Activated T-cell treated with anti-CD3 and anti-CD28 coated beads, Interleukin-2, amount 50 U/mL, for 72 hours (primary cell): ENCODE measurements around the gene ANKUB1. TPM values are rescaled to one million over a fixed set of nuclear protein-coding genes. Genes with fewer than 3 reads are reported as not detected.

Source experiments
- ATAC-seq, 2 donors: fragments of 150-1000 bp; cut with Tn5 transposase; replicated peaks in 1 of 2; 2 replicates each; pipeline ENCODE4 v1.10.0; 2021; ENCODE audit warnings: moderate library complexity in 2 of 2, mild to moderate bottlenecking in 1 of 2
- DNase-seq, 2 donors: peaks; one replicate each; pipeline ENCODE4 v3.0.0; 2021 to 2022; ENCODE audit warnings: mixed read lengths in 1 of 2
- H3K27ac Mint-ChIP-seq: one replicate; pipeline ENCODE4 v1.8.0; 2022; ENCODE audit warnings: mild to moderate bottlenecking, moderate library complexity, mixed read lengths
- H3K27me3 Mint-ChIP-seq: one replicate; pipeline ENCODE4 v1.8.0; 2022; ENCODE audit warnings: low read depth, mixed read lengths
- H3K36me3 Mint-ChIP-seq, 2 donors: one replicate each; pipeline ENCODE4 v1.8.0; 2022; ENCODE audit warnings: mixed read lengths in 2 of 2, mild to moderate bottlenecking in 1 of 2; ENCODE audit not compliant: insufficient read depth in 2 of 2
- H3K4me1 Mint-ChIP-seq: one replicate; pipeline ENCODE4 v1.8.0; 2022; ENCODE audit warnings: low read depth, mixed read lengths
- H3K4me3 Mint-ChIP-seq, 2 donors: one replicate each; pipeline ENCODE4 v1.8.0; 2022; ENCODE audit warnings: mild to moderate bottlenecking in 2 of 2, mixed read lengths in 2 of 2, moderate library complexity in 2 of 2
- H3K9me3 Mint-ChIP-seq, 2 donors: one replicate each; pipeline ENCODE4 v1.8.0; 2022; ENCODE audit warnings: mixed read lengths in 2 of 2
- total RNA-seq, 2 donors: library from RNA; stranded (reverse); gene quantifications; one replicate each; pipeline ENCODE4 v1.2.3, GENCODE V29; 2022

Gene ANKUB1
- total RNA-seq, 2 donors from 2014 or later: not detected

DNA sequence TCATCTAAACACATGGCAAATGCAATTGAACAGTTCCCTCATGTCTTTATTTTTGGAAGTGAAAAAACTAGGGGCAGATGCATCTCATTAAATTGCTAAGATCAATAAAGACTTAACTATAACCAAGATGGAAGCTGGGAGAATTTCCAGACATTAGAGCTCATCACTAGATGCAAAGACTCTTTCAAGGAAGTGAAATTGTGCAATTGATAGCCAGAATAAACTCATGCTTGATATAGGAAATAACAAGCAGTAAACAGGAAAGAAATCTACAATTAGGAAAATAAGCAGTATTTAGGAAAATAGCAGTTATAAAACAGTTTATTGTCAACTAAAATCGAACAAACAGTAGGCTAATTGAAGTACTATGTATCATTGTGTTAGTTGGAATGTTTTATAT, 8.8 kb upstream of the ANKUB1 start:
- ATAC-seq: no peak
- Mint-ChIP-seq H3K27ac (no peak overlapping the region), H3K4me1 (peaks cover under 1% of the 10 kb centered on the region), H3K36me3 (no peaks in the 10 kb centered on the region), H3K27me3 (peaks cover 27% of the 10 kb centered on the region), H3K9me3 (peaks cover 0 to 2% of the 10 kb centered on the region in 2 donors), H3K4me3 (no peak overlapping the region)
- no peak for DNase-seq

GRCh38 chr3:149800693-149801092, 8.3 kb upstream of the ANKUB1 start:
- Mint-ChIP-seq H3K4me1 (no peaks in the 10 kb centered on the region), H3K4me3 (no peak overlapping the region), H3K36me3 (no peaks in the 10 kb centered on the region), H3K9me3 (peaks cover 0 to 2% of the 10 kb centered on the region in 2 donors), H3K27me3 (peaks cover 22% of the 10 kb centered on the region), H3K27ac (no peak overlapping the region)
- DNase-seq (no peak), ATAC-seq (no peak)

- Mint-ChIP-seq H3K9me3 (peaks cover 0 to 2% of the 10 kb centered on the region in 2 donors), H3K27ac (no peak overlapping the region), H3K27me3 (peaks cover 22% of the 10 kb centered on the region), H3K36me3 (no peaks in the 10 kb centered on the region), H3K4me1 (no peaks in the 10 kb centered on the region), H3K4me3 (no peak overlapping the region)
- ATAC-seq (no peak), DNase-seq (no peak)
Measured at GRCh38 chr3:149796026-149796425, 3.7 kb upstream of the ANKUB1 start.

DNA sequence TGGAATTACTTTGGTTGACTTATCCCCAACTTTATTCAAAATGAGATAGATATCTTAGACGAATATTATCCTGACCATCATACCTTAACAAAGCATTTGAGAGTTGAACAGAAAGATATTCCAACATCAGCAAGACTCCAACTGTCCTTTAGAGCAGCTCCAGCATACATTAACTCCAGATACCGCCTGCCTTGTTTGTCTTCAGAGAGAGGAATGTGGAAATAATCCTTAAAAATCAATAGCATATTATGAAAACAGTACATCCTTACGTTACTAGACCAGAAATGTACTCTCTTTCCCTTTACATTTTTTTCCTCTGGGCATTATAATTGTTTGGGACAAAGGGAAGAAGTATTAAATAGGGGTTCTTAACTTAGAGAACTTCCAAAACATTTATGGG, 1.7 kb downstream of the ANKUB1 start:
- no peaks in the 10 kb centered on the region for H3K4me1 Mint-ChIP-seq
- no peak for DNase-seq
- peaks cover 0 to 1% of the 10 kb centered on the region in 2 donors for H3K9me3 Mint-ChIP-seq
- H3K27me3 Mint-ChIP-seq: peaks cover 20% of the 10 kb centered on the region
- ATAC-seq: no peak
- H3K4me3 Mint-ChIP-seq: no peak overlapping the region
- no peaks in the 10 kb centered on the region for H3K36me3 Mint-ChIP-seq
- H3K27ac Mint-ChIP-seq: no peak overlapping the region

DNA sequence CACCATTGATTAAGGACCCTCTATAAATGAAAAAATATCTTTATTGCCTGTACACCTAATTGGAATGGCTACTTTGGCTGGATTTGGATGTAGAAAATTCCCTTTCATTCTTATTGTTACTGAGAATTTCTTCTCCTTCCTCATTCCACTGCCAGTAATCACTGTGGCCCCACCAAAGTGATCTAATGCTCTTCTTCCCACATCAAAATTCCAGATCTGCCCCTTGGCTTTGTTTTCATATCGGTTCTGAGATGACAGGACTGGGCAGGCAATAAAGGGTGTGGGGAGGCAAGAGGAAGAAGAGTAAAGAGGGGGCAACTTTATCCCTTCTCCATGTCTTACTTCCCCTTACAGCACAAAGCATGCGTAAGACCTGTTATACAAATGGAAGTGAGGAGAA, 2.1 kb downstream of the ANKUB1 start:
- DNase-seq (no peak), ATAC-seq (no peak)
- no peaks in the 10 kb centered on the region for H3K4me1 Mint-ChIP-seq
- H3K4me3 Mint-ChIP-seq: no peak overlapping the region
- peaks cover 0 to 1% of the 10 kb centered on the region in 2 donors for H3K9me3 Mint-ChIP-seq
- H3K27me3 Mint-ChIP-seq: peaks cover 20% of the 10 kb centered on the region
- H3K36me3 Mint-ChIP-seq: no peaks in the 10 kb centered on the region
- H3K27ac Mint-ChIP-seq: no peak overlapping the region

- Mint-ChIP-seq H3K36me3 (no peaks in the 10 kb centered on the region), H3K9me3 (peaks cover 0 to 1% of the 10 kb centered on the region in 2 donors), H3K27me3 (peaks cover 23% of the 10 kb centered on the region), H3K4me1 (no peaks in the 10 kb centered on the region), H3K27ac (no peak overlapping the region), H3K4me3 (no peak overlapping the region)
- no peak for ATAC-seq
- DNase-seq: no peak
Measured at GRCh38 chr3:149784064-149784704, 8.2 kb downstream of the ANKUB1 start.

DNA sequence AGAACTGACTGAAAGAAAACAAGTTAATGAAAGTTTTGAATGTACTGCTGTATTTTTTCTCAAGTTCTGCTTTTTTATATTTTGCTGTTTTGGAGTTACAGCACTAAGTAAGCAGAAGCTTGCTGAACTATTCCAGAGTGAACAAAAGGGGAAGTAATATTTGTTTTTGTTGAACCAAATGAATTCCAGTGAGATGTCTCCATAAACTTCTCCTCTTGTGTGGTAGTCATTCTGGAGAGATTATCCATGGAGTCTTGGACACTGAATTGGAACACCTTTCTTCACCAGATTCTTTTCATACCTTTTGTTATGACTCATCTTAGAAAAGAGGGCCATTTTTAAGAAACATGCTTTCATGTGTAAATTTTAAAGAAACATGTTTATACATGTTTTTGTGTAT, 8.8 kb downstream of the ANKUB1 start:
- Mint-ChIP-seq H3K4me1 (no peaks in the 10 kb centered on the region), H3K4me3 (no peak overlapping the region), H3K36me3 (no peaks in the 10 kb centered on the region), H3K27ac (no peak overlapping the region), H3K9me3 (peaks cover 0 to 1% of the 10 kb centered on the region in 2 donors), H3K27me3 (peaks cover 23% of the 10 kb centered on the region)
- DNase-seq: no peak
- no peak for ATAC-seq

DNA sequence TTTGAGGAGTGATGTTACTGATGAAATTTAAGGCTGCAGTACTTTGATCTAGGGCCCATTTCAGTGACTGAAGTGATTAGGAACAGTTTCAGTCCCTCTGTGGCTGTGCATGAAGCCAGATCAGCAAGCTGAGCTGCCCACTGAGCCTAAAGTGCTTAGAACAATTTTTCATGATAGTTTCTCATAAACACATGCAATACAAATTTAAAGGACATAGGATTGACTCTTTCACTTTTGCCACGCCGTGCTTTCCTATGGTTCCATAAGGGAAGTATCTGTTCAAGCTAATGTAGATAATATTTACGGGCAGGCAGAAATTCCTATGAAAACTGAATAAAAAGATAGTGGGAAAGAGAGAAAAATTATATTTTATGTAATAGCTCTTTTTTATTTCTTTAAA, 10.6 kb downstream of the ANKUB1 start:
- ATAC-seq (no peak), DNase-seq (no peak)
- Mint-ChIP-seq H3K27me3 (peaks cover 19% of the 10 kb centered on the region), H3K4me3 (no peak overlapping the region), H3K4me1 (no peaks in the 10 kb centered on the region), H3K36me3 (no peaks in the 10 kb centered on the region), H3K27ac (no peak overlapping the region), H3K9me3 (no peaks in the 10 kb centered on the region)

GRCh38 chr3:149781211-149781610, 11.1 kb downstream of the ANKUB1 start:
- H3K27ac Mint-ChIP-seq: no peak overlapping the region
- H3K4me3 Mint-ChIP-seq: no peak overlapping the region
- no peaks in the 10 kb centered on the region for H3K4me1 Mint-ChIP-seq
- H3K27me3 Mint-ChIP-seq: peaks cover 13% of the 10 kb centered on the region
- H3K36me3 Mint-ChIP-seq: no peaks in the 10 kb centered on the region
- ATAC-seq: no peak
- no peaks in the 10 kb centered on the region for H3K9me3 Mint-ChIP-seq
- DNase-seq: no peak

- peaks cover 6% of the 10 kb centered on the region for H3K27me3 Mint-ChIP-seq
- DNase-seq (no peak), ATAC-seq (no peak)
- H3K36me3 Mint-ChIP-seq: no peaks in the 10 kb centered on the region
- no peak overlapping the region for H3K4me3 Mint-ChIP-seq
- no peaks in the 10 kb centered on the region for H3K4me1 Mint-ChIP-seq
- no peak overlapping the region for H3K27ac Mint-ChIP-seq
- no peaks in the 10 kb centered on the region for H3K9me3 Mint-ChIP-seq
Measured at GRCh38 chr3:149777414-149778214, 14.7 kb downstream of the ANKUB1 start.

- Mint-ChIP-seq H3K36me3 (no peaks in the 10 kb centered on the region), H3K27ac (no peak overlapping the region), H3K9me3 (no peaks in the 10 kb centered on the region), H3K27me3 (peaks cover 12% of the 10 kb centered on the region), H3K4me3 (no peak overlapping the region), H3K4me1 (no peaks in the 10 kb centered on the region)
- no peak for DNase-seq
- no peak for ATAC-seq
Measured at GRCh38 chr3:149776170-149776569, 16.2 kb downstream of the ANKUB1 start.

DNA sequence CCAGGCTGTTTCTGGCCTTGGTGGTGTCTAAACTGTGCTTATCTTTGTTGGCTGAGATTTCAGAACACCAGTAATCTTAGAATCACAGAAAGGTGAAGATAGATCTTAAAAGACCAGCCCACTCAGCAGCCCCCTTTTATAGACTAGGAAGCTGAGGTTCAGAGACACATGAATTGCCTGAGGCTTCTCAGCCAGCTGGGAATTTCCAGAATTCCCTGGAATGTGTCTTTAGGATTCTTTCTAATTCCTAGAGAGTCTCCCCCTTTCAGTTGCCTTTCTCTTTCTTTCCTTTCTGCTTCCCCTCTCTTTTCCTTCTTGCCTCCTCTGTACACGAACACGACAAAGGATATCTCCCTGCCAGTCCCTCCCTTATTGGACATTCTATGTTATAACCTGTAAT, 19.5 kb downstream of the ANKUB1 start:
- no peaks in the 10 kb centered on the region for H3K36me3 Mint-ChIP-seq
- no peak overlapping the region for H3K27ac Mint-ChIP-seq
- H3K4me1 Mint-ChIP-seq: no peaks in the 10 kb centered on the region
- H3K4me3 Mint-ChIP-seq: no peak overlapping the region
- no peaks in the 10 kb centered on the region for H3K9me3 Mint-ChIP-seq
- DNase-seq: no peak
- peaks cover 16% of the 10 kb centered on the region for H3K27me3 Mint-ChIP-seq
- no peak for ATAC-seq

- no peaks in the 10 kb centered on the region for H3K9me3 Mint-ChIP-seq
- H3K27me3 Mint-ChIP-seq: peaks cover 16% of the 10 kb centered on the region
- H3K4me3 Mint-ChIP-seq: no peak overlapping the region
Measured at GRCh38 chr3:149771652-149772271, 20.6 kb downstream of the ANKUB1 start.

More at GRCh38 chr3:149771652-149772271, 20.6 kb downstream of the ANKUB1 start:
- H3K36me3 Mint-ChIP-seq: no peaks in the 10 kb centered on the region
- no peak overlapping the region for H3K27ac Mint-ChIP-seq
- H3K4me1 Mint-ChIP-seq: no peaks in the 10 kb centered on the region
- DNase-seq (peak; percentile 56 to 60), ATAC-seq (peak; percentile 51 to 65)
